CD4-positive, alpha-beta T cell (primary cell): ENCODE data around the gene PRMT7. TPM values are rescaled to one million over a fixed set of nuclear protein-coding genes. Genes with fewer than 3 reads are reported as not detected.
A peak's percentile ranks its signal among the peaks of the same experiment; 100 is the strongest.

Experiments
- ATAC-seq: fragments of 200-7000 bp; cut with Tn5 transposase; one replicate; pipeline ENCODE4 v1.10.0; 2022; ENCODE audit warnings: mild to moderate bottlenecking; ENCODE audit not compliant: poor library complexity
- CTCF ChIA-PET: fragments of 350-600 bp; sonication (Branson Sonifier 250); formaldehyde crosslinking; loops from one replicate; lab custom pipeline; 2021; ENCODE audit warnings: antibody characterized with exemption, inconsistent platforms; lab: Charles Lee
- POLR2A ChIA-PET: fragments of 350-600 bp; sonication (Branson Sonifier 250); formaldehyde crosslinking; loops from one replicate; lab custom pipeline; 2021; ENCODE audit warnings: antibody characterized with exemption, inconsistent platforms; lab: Charles Lee
- DNase-seq, 14 experiments: peaks; one replicate each; pipeline ENCODE4 v3.0.0-alpha.2; 2013 to 2020; ENCODE audit warnings: mixed read lengths in 2 of 14
- H3K27ac ChIP-seq, 2 donors: one replicate each; pipeline versions ENCODE4 v1.5.1 to v1.7.0; 2013; ENCODE audit warnings: low read length in 2 of 2, low read depth in 1 of 2, mild to moderate bottlenecking in 1 of 2
- H3K27me3 ChIP-seq, 2 experiments: 1 replicate in 1 of 2; 2 replicates in 1 of 2; pipeline versions ENCODE4 v1.6.1 to v1.7.0; 2013; ENCODE audit warnings: low read length in 2 of 2, control low read depth in 1 of 2, mild to moderate bottlenecking in 1 of 2, moderate library complexity in 1 of 2; ENCODE audit not compliant: insufficient read depth in 2 of 2, control insufficient read depth in 1 of 2
- H3K36me3 ChIP-seq: one replicate; pipeline ENCODE4 v1.6.1; 2013; ENCODE audit warnings: low read length, control low read depth; ENCODE audit not compliant: insufficient read depth
- H3K4me1 ChIP-seq: one replicate; pipeline ENCODE4 v1.6.1; 2013; ENCODE audit warnings: low read length, control low read depth; ENCODE audit not compliant: insufficient read depth
- H3K4me3 ChIP-seq: one replicate; pipeline ENCODE4 v1.5.1; 2013; ENCODE audit warnings: mild to moderate bottlenecking, low read length, moderate library complexity
- H3K9me3 ChIP-seq, 2 experiments: 1 replicate in 1 of 2; 2 replicates in 1 of 2; pipeline versions ENCODE4 v1.6.1 to v1.7.0; 2013; ENCODE audit warnings: low read length in 2 of 2, mild to moderate bottlenecking in 2 of 2, control low read depth in 1 of 2, moderate library complexity in 1 of 2; ENCODE audit not compliant: control insufficient read depth in 1 of 2, insufficient read depth in 1 of 2
- H3K27ac Mint-ChIP-seq: one replicate; pipeline ENCODE4 v1.8.0; 2020; ENCODE audit warnings: mixed read lengths
- H3K27me3 Mint-ChIP-seq: one replicate; pipeline ENCODE4 v1.8.0; 2021; ENCODE audit warnings: mixed read lengths
- H3K36me3 Mint-ChIP-seq: one replicate; pipeline ENCODE4 v1.8.0; 2021; ENCODE audit warnings: low read depth, mixed read lengths
- H3K4me1 Mint-ChIP-seq: one replicate; pipeline ENCODE4 v1.8.0; 2021; ENCODE audit warnings: low read depth, mixed read lengths
- H3K4me3 Mint-ChIP-seq: one replicate; pipeline ENCODE4 v1.8.0; 2020; ENCODE audit warnings: mild to moderate bottlenecking, mixed read lengths
- H3K9me3 Mint-ChIP-seq: one replicate; pipeline ENCODE4 v1.8.0; 2020; ENCODE audit warnings: mixed read lengths
- intact Hi-C, 2 experiments: fragments of 100-400 bp; cut with DNase I in 1 of 2; cut with micrococcal nuclease in 1 of 2; formaldehyde crosslinking; loops; one replicate each; pipeline versions ENCODE4 v1.15.1 to v1.9.0; 2023 to 2025; cut with DNase I, micrococcal nuclease
- total RNA-seq, 174 experiments: library from RNA in 2 of 174; stranded (reverse) in 2 of 174; gene quantifications; one replicate each; pipeline ENCODE4 v1.2.3 and lab custom pipeline; 2021 to 2026
- TF ChIP-seq, protein P1 (sequence below): fragments of 200-600 bp; IDR thresholded peaks from one replicate; pipeline ENCODE4 v1.8.0; 2022; ENCODE audit warnings: antibody characterized with exemption, mild to moderate bottlenecking

PRMT7 gene
- total RNA-seq, 2 experiments from 2014 or later, result 46.3 to 51.0 TPM

GRCh38 chr16:68399456-68399855, 88.6 kb downstream of the PRMT7 start:
- Mint-ChIP-seq H3K4me3 (no peak overlapping the region), H3K27ac (no peak overlapping the region), H3K27me3 (no peaks in the 10 kb centered on the region), H3K9me3 (no peaks in the 10 kb centered on the region), H3K36me3 (no peaks in the 10 kb centered on the region), H3K4me1 (peaks cover 36% of the 10 kb centered on the region)
- intact Hi-C loops, result loop anchor here in 1 of 2 experiments (5.0 kb wide), 1 partner anchor 48 kb away; the partner anchor contains the start of gene SMPD3
- DNase-seq (no peak), ATAC-seq (no peak)
- H3K27me3 ChIP-seq, result no peaks in the 10 kb centered on the region
- TF ChIP-seq, protein P1, sequence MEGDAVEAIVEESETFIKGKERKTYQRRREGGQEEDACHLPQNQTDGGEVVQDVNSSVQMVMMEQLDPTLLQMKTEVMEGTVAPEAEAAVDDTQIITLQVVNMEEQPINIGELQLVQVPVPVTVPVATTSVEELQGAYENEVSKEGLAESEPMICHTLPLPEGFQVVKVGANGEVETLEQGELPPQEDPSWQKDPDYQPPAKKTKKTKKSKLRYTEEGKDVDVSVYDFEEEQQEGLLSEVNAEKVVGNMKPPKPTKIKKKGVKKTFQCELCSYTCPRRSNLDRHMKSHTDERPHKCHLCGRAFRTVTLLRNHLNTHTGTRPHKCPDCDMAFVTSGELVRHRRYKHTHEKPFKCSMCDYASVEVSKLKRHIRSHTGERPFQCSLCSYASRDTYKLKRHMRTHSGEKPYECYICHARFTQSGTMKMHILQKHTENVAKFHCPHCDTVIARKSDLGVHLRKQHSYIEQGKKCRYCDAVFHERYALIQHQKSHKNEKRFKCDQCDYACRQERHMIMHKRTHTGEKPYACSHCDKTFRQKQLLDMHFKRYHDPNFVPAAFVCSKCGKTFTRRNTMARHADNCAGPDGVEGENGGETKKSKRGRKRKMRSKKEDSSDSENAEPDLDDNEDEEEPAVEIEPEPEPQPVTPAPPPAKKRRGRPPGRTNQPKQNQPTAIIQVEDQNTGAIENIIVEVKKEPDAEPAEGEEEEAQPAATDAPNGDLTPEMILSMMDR, result no peak
- no peak overlapping the region for H3K4me3 ChIP-seq
- POLR2A ChIA-PET, result interaction anchor here (1.0 to 3.6 kb wide), 2 partner anchors 19 to 49 kb away, joined by 3 to 26 read pairs; partner anchors contain the start of gene SMPD3
- peaks cover 36% of the 10 kb centered on the region for H3K4me1 ChIP-seq
- H3K9me3 ChIP-seq, result no peaks in the 10 kb centered on the region
- H3K36me3 ChIP-seq, result no peaks in the 10 kb centered on the region
- CTCF ChIA-PET, result interaction anchor here (1.1 to 8.9 kb wide), 2 partner anchors 111 to 130 kb away, joined by 3 to 77 read pairs; no protein-coding TSS in a partner anchor
- H3K27ac ChIP-seq, result no peak overlapping the region

- Histone ChIP-seq H3K36me3 (no peaks in the 10 kb centered on the region), H3K4me3 (no peak overlapping the region), H3K4me1 (peaks cover 36% of the 10 kb centered on the region), H3K27me3 (no peaks in the 10 kb centered on the region), H3K27ac (no peak overlapping the region), H3K9me3 (no peaks in the 10 kb centered on the region)
- H3K4me1 Mint-ChIP-seq, result peaks cover 36% of the 10 kb centered on the region
- CTCF ChIA-PET, result interaction anchor here (1.1 to 8.9 kb wide), 4 partner anchors 111 to 139 kb away, joined by 3 to 77 read pairs (median 4); no protein-coding TSS in a partner anchor
- DNase-seq (no peak), ATAC-seq (no peak)
- intact Hi-C loops, result loop anchor here (5.0 kb wide), 3 partner anchors 37 to 122 kb away; no protein-coding TSS in a partner anchor
- no peaks in the 10 kb centered on the region for H3K27me3 Mint-ChIP-seq
- TF ChIP-seq, protein P1, result no peak
- no peaks in the 10 kb centered on the region for H3K36me3 Mint-ChIP-seq
- no peak overlapping the region for H3K4me3 Mint-ChIP-seq
- no peaks in the 10 kb centered on the region for H3K9me3 Mint-ChIP-seq
- POLR2A ChIA-PET, result interaction anchor here (0.9 to 3.6 kb wide), 5 partner anchors 11 to 110 kb away, joined by 3 to 26 read pairs (median 4); partner anchors contain the start of gene SMPD3
- peak overlapping the region; percentile 70 for H3K27ac Mint-ChIP-seq
Measured at GRCh38 chr16:68400083-68400923, 89.5 kb downstream of the PRMT7 start.

GRCh38 chr16:68400924-68401460, 90.2 kb downstream of the PRMT7 start:
- H3K27me3 Mint-ChIP-seq, result no peaks in the 10 kb centered on the region
- DNase-seq (peak in 4 of 14 experiments; percentile 13 to 38 (median 17)), ATAC-seq (peak; percentile 85)
- POLR2A ChIA-PET, result interaction anchor here (0.9 to 3.6 kb wide), 4 partner anchors 10 to 109 kb away, joined by 3 to 26 read pairs (median 4); no protein-coding TSS in a partner anchor
- H3K9me3 Mint-ChIP-seq, result no peaks in the 10 kb centered on the region
- H3K4me3 Mint-ChIP-seq, result no peak overlapping the region
- no peak overlapping the region for H3K4me3 ChIP-seq
- H3K27ac Mint-ChIP-seq, result peak overlapping the region; percentile 70
- H3K4me1 Mint-ChIP-seq, result peaks cover 36% of the 10 kb centered on the region
- H3K36me3 Mint-ChIP-seq, result no peaks in the 10 kb centered on the region
- CTCF ChIA-PET, result interaction anchor here (1.4 to 8.9 kb wide), 3 partner anchors 110 to 139 kb away, joined by 4 to 77 read pairs (median 4); no protein-coding TSS in a partner anchor
- H3K4me1 ChIP-seq, result peaks cover 35% of the 10 kb centered on the region
- no peaks in the 10 kb centered on the region for H3K36me3 ChIP-seq
- no peaks in the 10 kb centered on the region for H3K9me3 ChIP-seq
- TF ChIP-seq, protein P1, result no peak
- H3K27ac ChIP-seq, result no peak overlapping the region
- H3K27me3 ChIP-seq, result no peaks in the 10 kb centered on the region
- intact Hi-C loops, result loop anchor here (5.0 kb wide), 3 partner anchors 36 to 121 kb away; no protein-coding TSS in a partner anchor
